HG03175 (cell line): ENCODE measurements around the gene WFDC9.
"Not testable (repeated sequence)": the region's sequence is repeated elsewhere in the genome, so short reads cannot be mapped to it uniquely, and the experiment has no call there.

Experiments
- ATAC-seq: cut with Tn5 transposase; IDR thresholded peaks from one replicate; pipeline ENCODE4 v1.9.1; 2021; ENCODE audit warnings: mild to moderate bottlenecking, moderate library complexity; ENCODE audit not compliant: unreplicated experiment

Gene WFDC9

DNA sequence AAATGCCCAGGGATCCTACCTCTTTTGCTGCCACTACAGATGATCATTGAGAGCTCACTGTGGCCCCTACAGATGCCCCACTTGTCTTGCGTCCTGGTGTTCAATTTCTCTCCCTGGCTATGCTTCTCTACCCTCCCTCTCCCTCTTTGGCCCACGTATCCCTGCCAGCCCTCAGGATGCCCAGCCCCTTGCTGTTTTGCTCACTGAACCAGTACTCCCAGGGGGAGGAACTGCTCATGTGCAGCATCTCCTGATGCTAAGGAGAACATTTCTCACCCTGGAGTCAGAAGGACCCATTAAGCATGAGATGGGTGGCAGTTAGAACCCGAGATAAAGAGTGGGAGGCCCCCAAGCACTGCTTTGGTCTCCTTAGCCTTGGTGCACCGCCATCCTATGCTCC lies at the start of gene WFDC9:
WFDC9 (minus strand) TSS at position 101 of the 400 bp plus-strand sequence. CDS start 21,103 bp downstream, outside the sequence.
- ATAC-seq: no peak

GRCh38 chr20:45679650-45680049 lies 48.6 kb upstream of the WFDC9 start:
- ATAC-seq: no peak

- ATAC-seq: no peak
Measured at GRCh38 chr20:45672765-45673164, 41.7 kb upstream of the WFDC9 start.

DNA sequence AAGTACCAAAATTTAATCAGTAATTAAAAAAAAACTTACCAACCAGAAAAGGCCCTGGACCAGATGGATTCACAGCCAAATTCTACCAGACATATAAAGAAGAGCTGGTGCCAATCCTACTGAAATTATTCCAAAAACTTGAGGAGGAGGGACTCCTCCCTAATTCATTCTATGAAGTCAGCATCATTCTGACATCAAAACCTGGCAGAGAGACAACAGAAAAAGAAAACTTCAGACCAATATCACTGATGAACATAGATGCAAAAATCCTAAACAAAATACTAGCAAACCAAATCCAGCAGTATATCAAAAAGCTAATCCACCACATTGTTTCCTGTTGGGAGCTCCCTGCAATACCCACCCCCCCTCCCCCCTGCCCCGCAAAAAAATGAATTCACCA lies 39.1 kb upstream of the WFDC9 start, which contains the start of gene WFDC11:
WFDC11 (minus strand) TSS at position 101 of the 400 bp plus-strand sequence. CDS start 19,639 bp downstream, outside the sequence.
- no peak for ATAC-seq

GRCh38 chr20:45657038-45657437 lies 26.0 kb upstream of the WFDC9 start:
- ATAC-seq: not testable (repeated sequence)

- ATAC-seq: not testable (repeated sequence)
Measured at GRCh38 chr20:45651726-45652125, 20.6 kb upstream of the WFDC9 start.

DNA sequence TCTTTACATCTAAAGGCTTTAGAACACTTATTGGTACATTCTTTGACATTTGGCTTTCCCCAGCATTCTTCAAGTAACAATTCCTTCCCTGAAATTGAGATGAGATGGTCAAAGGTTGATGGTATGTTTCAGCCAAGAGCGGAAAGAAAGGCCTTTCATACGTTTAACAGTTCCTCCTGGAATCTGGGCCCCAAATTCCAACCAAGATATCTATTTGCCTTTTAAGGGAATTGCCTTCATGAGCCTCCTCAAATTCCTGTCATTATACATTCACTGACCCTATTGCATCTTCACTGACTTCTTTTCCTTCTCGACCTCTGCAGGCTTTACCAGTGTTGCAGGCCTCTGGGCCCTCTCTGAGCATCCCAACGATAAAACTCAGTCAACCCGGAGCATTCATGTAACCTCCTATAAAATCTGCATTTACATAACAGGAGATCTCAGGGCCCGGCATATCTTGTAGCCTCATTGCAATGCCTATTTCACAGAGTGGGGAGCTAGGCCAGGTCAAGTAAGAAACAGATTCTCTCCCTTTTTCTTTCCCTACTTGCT lies 18.3 kb upstream of the WFDC9 start:
- no peak for ATAC-seq

- no peak for ATAC-seq
Measured at GRCh38 chr20:45647441-45648050, 16.5 kb upstream of the WFDC9 start.

GRCh38 chr20:45646875-45647274 lies 15.8 kb upstream of the WFDC9 start:
- ATAC-seq: no peak

- not testable (repeated sequence) for ATAC-seq
Measured at GRCh38 chr20:45645869-45646268, 14.8 kb upstream of the WFDC9 start.

GRCh38 chr20:45641076-45641475 lies 10.0 kb upstream of the WFDC9 start:
- ATAC-seq: not testable (repeated sequence)

DNA sequence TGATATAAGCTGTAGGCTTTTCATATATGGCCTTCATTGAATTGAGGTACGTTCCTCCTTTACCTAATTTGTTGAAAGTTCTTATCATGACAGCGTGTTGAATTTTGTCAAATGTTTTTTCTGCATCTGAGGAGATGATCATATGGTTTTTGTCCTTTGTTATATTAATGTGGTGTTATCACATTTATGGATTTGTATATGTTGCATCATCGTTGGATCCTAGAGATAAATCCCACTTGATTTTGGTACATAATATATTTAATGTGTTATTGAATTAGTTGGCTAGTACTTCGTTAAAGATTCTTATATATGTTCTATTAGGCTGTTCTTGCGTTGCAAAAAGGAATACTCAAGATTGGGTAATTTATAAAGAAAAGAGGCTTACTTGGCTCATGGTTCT lies 8.6 kb upstream of the WFDC9 start:
- ATAC-seq: no peak

DNA sequence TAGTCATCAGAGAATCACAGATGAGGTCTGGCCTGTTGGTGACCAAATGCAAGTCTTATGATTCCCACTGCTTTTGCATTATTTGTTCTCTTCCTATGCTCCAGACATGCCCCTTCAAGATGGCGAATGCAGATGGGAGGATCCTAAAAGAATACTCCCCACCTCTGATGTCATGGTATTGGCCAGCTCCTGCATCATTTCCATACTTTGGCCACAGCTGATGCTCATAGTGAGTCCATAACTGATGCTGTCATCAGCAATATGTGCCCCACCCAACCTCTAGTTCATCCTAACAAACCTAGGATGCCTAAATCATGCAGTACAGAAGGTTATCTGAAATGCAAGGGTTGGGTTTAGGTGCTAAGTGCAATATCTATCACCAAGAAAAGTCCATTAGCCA lies 5.4 kb upstream of the WFDC9 start:
- no peak for ATAC-seq

GRCh38 chr20:45630371-45630770 lies 713 bp downstream of the WFDC9 start:
- no peak for ATAC-seq

GRCh38 chr20:45629496-45630100 lies 1.5 kb downstream of the WFDC9 start, which contains the start of gene WFDC10A:
Gene WFDC10A, plus strand, starts transcription at chr20:45629739. Its CDS starts 75 bp downstream, at chr20:45629814.
- ATAC-seq: peak; percentile 67

DNA sequence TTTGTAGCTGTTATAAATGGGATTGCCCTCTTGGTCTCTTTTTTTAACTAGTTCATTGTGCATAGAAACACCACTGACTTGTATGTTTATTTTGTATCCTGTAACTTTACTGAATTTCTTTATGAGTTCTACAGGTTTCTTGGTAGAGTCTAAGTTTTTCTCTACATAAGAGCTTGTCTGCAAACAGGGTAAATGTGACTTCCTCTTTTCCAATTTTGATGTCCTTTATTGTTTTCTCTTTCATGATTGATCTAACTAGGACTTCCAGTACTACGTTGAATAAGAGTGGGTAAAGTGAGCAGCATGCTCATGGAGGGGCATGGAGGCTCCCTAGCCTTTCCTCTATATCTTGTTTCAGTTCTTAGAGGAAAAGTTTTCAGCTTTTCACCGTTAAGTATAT lies 4.5 kb downstream of the WFDC9 start:
- ATAC-seq: no peak

- no peak for ATAC-seq
Measured at GRCh38 chr20:45621593-45621992, 9.5 kb downstream of the WFDC9 start.

GRCh38 chr20:45617591-45617990 lies 13.5 kb downstream of the WFDC9 start:
- ATAC-seq: no peak

DNA sequence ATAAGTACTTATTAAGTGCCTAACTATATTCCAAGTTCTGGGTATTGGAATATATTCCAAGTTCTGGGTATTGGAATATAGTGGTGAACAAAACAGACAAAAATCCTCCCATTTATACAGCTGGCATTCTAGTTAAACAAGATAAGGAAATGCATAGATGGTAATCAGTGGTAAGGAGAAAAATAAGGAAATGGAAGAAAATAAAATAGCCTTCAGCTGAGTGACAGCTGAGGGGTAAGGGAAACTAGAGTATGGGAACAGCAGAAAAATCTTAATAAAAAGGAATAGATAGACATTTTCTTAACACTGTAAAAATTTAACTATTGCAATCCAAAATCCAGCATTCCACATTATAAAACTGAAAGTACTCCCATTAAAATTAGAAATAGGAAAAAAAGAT lies 18.8 kb downstream of the WFDC9 start:
- ATAC-seq: no peak

- ATAC-seq: no peak
Measured at GRCh38 chr20:45611054-45611453, 20.0 kb downstream of the WFDC9 start.

- ATAC-seq: no peak
Measured at GRCh38 chr20:45607810-45608209, 23.3 kb downstream of the WFDC9 start.

DNA sequence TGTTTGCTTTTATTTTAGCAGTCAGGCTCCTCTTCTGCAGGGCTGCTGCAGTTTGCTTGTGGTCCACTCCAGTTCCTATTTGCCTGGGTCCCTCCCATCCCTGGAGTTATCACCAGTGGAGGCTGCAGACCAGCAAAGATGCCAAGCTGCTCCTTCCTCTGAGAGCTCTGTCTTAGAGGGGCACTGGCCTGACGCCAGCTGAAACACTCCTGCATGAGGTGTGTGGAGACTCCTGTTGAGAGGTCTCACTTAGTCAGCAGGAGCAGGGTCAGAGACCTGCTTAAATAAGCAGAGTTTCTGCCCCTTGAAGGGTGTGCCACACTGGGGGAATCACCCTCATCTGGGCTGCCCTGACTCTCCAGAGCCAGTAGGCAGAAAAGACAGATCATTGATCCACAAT lies 35.8 kb downstream of the WFDC9 start:
- no peak for ATAC-seq
